Measurements from ENCODE around the gene TNFAIP6.

TNFAIP6 gene

DNA sequence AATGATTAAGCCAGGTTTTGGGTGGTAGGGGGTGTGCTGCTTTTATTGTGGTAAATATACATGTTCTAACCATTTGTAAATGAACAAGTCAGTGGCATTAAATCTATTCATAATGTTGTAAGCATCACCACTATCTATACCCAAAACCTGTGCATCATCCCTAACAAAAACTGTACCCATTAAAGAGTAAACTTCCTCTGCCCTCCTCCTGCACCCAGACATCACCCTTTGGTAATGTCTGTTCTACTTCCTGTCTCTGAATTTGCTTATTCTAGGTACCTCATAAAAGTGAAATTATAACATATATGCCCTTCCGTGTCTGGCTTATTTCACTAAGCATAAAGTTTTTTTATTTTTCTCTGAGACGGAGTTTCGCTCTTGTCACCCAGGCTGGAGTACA lies 66.4 kb downstream of the TNFAIP6 start:
- DNase-seq: no peak
